Duodenal mucosa (tissue), 2 donors: Measurements from ENCODE around the gene SENP2.
"Not testable (repeated sequence)": the region's sequence is repeated elsewhere in the genome, so short reads cannot be mapped to it uniquely, and the experiment has no call there.

ENCODE experiments used
- H3K27ac ChIP-seq: one replicate; pipeline ENCODE4 v1.7.0; 2013; ENCODE audit warnings: low read depth, low read length
- H3K27me3 ChIP-seq, 2 donors: one replicate each; pipeline ENCODE4 v1.7.0; 2013; ENCODE audit warnings: low read length in 2 of 2, control low read depth in 1 of 2; ENCODE audit not compliant: insufficient read depth in 2 of 2, control insufficient read depth in 1 of 2
- H3K36me3 ChIP-seq, 2 donors: one replicate each; pipeline ENCODE4 v1.7.0; 2013; ENCODE audit warnings: low read length in 2 of 2, control low read depth in 1 of 2; ENCODE audit not compliant: insufficient read depth in 2 of 2, control insufficient read depth in 1 of 2
- H3K4me1 ChIP-seq, 2 donors: one replicate each; pipeline ENCODE4 v1.7.0; 2013; ENCODE audit warnings: low read length in 2 of 2, control low read depth in 1 of 2; ENCODE audit not compliant: insufficient read depth in 2 of 2, control insufficient read depth in 1 of 2
- H3K4me3 ChIP-seq, 2 donors: one replicate each; pipeline ENCODE4 v1.7.0; 2013; ENCODE audit warnings: low read length in 2 of 2, low read depth in 1 of 2
- H3K9ac ChIP-seq, 2 donors: one replicate each; pipeline ENCODE4 v1.7.0; 2013; ENCODE audit warnings: low read length in 2 of 2, low read depth in 1 of 2
- H3K9me3 ChIP-seq, 2 donors: one replicate each; pipeline ENCODE4 v1.7.0; 2013; ENCODE audit warnings: low read length in 2 of 2, control low read depth in 1 of 2; ENCODE audit not compliant: control insufficient read depth in 1 of 2

SENP2 gene

DNA sequence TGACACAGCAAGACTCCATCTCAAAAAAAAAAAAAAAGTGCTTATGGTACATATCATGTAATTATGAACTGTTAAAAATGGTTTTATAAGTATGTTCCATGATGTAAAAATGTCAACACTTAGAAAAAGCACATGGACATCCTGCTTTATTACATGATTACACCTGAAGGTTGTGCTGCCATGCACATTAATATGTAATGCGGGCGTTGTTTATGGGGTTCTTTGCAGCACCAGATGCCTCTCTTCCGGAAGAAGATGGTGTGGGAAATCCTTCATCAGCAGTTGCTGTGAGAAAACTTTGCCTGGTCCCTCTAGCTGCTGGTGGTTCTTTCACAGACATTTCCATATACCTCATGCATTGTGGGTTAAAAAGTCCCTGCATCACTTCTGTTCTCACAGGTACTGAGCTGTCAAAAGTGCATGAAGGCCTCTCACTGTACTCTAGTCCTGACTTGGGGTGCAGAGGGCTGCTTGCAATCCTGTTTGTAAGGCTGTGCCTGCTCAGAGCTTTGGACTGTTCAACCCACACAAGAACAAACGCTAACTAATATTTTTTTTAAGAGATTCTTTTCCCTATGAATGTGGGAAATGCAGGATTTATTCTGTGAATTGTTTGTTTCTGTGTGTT, 43.6 kb downstream of the SENP2 start:
- H3K36me3 ChIP-seq = peaks cover 20 to 38% of the 10 kb centered on the region in 2 donors
- no peaks in the 10 kb centered on the region for H3K9me3 ChIP-seq
- H3K27ac ChIP-seq = no peak overlapping the region
- peaks cover 8 to 12% of the 10 kb centered on the region in 2 donors for H3K4me1 ChIP-seq
- no peak overlapping the region for H3K9ac ChIP-seq
- H3K4me3 ChIP-seq = no peak overlapping the region
- H3K27me3 ChIP-seq = no peaks in the 10 kb centered on the region

DNA sequence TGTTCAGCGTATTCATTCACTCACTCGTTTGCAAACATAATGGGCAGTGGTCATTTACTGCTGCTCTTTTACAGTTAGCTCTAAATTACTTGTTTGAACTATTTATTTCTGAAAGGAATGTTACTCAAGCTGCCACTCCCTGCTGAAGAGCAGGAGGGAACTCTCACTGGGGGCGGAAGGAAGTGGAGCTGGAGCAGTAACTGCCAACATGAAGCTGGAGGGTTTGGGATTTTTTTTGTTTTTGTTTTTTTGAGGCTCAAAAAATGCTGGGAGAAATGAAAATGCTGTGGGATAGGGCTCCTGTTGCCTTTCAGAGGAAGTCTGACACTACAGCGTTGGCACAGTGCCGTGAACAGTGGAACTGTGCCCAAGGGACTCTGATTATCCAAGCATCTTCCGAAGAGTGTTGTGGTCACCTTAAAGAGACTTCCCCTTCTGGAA, 44.1 kb downstream of the SENP2 start:
- no peak overlapping the region for H3K27ac ChIP-seq
- peaks cover 8 to 12% of the 10 kb centered on the region in 2 donors for H3K4me1 ChIP-seq
- H3K4me3 ChIP-seq = no peak overlapping the region
- no peaks in the 10 kb centered on the region for H3K9me3 ChIP-seq
- peaks cover 20 to 38% of the 10 kb centered on the region in 2 donors for H3K36me3 ChIP-seq
- no peaks in the 10 kb centered on the region for H3K27me3 ChIP-seq
- H3K9ac ChIP-seq = no peak overlapping the region

DNA sequence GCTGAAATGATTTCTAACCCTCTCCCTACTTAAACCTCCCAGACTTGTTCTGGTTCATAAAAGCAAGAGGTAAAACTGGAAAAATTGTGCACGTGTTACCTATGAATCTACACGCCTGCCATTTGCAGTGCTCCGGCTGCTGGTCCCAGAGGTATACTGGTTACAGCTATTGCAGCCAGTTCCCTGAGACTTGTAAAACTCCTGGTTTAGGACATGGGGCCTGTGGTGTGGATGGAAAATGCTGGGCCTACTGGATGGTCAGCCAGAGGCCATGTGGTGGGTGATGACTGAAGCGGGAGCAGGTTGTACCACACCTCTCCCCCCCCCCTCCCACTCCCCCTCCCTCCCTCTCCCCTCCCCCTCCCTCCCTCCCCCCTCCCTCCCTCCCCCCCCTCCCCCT, 45.0 kb downstream of the SENP2 start:
- Histone ChIP-seq H3K9ac (no peak overlapping the region), H3K36me3 (peaks cover 12 to 29% of the 10 kb centered on the region in 2 donors), H3K27ac (no peak overlapping the region), H3K4me3 (no peak overlapping the region), H3K9me3 (no peaks in the 10 kb centered on the region), H3K4me1 (peaks cover 8 to 12% of the 10 kb centered on the region in 2 donors), H3K27me3 (no peaks in the 10 kb centered on the region)

DNA sequence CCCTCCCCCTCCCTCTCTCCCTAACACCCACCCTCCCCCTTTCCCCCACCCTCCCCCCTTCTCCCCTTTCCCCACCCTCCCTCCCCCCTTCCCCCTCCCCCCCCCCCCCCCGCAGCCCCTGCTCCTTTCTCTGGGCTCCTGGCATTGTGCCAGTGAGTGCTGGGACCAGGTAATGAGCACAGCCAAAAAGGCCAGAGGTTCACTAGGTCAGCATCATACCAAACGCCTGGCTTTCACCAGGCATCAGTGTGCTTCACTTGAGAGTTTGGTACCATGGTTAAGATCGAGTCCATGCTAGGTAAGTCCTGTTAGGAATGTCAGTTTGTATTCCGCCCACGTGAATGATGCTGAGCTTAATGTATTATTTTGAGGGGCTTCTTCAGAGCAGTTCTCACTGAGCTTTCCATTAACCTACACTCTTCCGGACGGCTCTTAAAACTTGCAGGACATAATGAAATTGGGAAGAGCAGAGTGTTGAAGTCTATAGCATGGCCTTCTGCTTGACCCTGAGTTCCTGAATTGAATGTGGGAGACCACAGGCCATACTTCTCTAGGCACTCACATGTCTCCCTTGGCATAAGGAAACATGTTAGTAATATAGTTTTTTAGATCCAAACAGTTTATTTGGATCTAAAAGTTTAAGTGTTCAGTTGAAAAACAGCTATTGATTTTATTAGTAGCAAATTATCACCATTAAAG, 45.6 kb downstream of the SENP2 start:
- Histone ChIP-seq H3K27me3 (no peaks in the 10 kb centered on the region), H3K9ac (no peak overlapping the region)

DNA sequence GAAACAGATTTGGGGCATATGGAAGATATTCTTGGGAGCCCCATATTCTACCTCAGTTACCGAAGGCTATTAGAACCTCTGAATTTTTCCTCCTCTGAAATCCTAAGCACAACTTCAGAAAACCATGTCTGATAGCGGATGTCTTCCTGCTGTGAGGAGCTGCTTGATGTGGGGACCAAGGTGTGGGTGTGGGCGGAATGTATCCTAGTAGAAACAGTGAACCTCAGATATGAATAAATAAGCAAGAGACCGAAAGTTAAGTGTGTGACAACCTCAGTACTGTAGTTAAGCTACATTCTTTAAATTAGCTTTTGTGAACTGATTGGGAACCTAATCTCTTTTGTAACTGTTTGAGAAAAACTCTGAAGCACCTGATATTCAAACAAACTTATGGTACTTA, 46.9 kb downstream of the SENP2 start:
- no peak overlapping the region for H3K9ac ChIP-seq
- H3K27ac ChIP-seq = no peak overlapping the region
- H3K27me3 ChIP-seq = no peaks in the 10 kb centered on the region
- H3K4me1 ChIP-seq = peaks cover 8 to 12% of the 10 kb centered on the region in 2 donors
- H3K4me3 ChIP-seq = no peak overlapping the region
- no peaks in the 10 kb centered on the region for H3K9me3 ChIP-seq
- H3K36me3 ChIP-seq = peaks cover 4 to 20% of the 10 kb centered on the region in 2 donors

More for the DNA sequence above, 45.6 kb downstream of the SENP2 start:
- H3K4me1 ChIP-seq = peaks cover 8 to 12% of the 10 kb centered on the region in 2 donors
- no peak overlapping the region for H3K4me3 ChIP-seq
- H3K27ac ChIP-seq = no peak overlapping the region
- peaks cover 9 to 26% of the 10 kb centered on the region in 2 donors for H3K36me3 ChIP-seq
- no peaks in the 10 kb centered on the region for H3K9me3 ChIP-seq

DNA sequence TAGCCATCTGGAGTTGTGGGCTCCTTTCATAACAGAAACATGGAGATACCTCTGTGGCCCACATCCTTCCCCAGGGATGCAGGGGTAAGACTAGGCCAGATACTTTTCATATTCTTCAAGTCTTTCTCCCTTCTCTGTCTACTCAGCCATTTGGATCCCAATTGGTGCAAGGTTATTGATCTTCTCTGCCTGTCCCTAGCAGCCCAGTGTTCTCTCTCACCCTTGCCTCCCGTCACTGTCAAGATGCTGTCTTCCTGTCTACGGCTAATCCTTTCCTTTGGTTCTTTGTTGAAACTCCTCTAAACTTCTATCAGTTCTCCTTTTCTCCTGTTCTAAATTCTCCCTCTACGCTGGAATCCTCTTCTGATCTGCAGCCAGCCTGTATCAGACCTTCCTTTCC, 51.3 kb downstream of the SENP2 start:
- H3K9me3 ChIP-seq = no peaks in the 10 kb centered on the region
- H3K4me1 ChIP-seq = no peaks in the 10 kb centered on the region
- no peaks in the 10 kb centered on the region for H3K27me3 ChIP-seq
- H3K4me3 ChIP-seq = no peak overlapping the region
- no peaks in the 10 kb centered on the region for H3K36me3 ChIP-seq
- no peak overlapping the region for H3K9ac ChIP-seq
- no peak overlapping the region for H3K27ac ChIP-seq

DNA sequence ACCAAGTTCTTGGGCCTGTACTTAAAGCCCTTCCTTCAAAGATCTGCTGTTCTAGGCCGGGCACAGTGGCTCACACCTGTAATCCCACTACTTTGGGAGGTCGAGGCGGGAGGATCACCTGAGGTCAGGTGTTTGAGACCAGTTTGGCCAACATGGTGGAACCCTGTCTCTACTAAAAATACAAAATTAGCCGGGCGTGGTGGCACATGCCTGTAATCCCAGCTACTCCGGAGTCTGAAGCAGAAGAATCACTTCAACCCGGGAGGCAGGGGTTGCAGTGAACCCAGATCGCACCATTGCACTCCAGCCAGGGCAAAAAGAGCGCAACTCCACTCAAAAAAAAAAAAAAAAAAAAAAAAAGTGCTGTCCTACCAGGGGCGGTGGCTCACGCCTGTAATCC, 52.6 kb downstream of the SENP2 start:
- not testable (repeated sequence) for H3K27ac ChIP-seq, H3K4me1 ChIP-seq, H3K27me3 ChIP-seq, H3K4me3 ChIP-seq, H3K36me3 ChIP-seq, H3K9me3 ChIP-seq, H3K9ac ChIP-seq

DNA sequence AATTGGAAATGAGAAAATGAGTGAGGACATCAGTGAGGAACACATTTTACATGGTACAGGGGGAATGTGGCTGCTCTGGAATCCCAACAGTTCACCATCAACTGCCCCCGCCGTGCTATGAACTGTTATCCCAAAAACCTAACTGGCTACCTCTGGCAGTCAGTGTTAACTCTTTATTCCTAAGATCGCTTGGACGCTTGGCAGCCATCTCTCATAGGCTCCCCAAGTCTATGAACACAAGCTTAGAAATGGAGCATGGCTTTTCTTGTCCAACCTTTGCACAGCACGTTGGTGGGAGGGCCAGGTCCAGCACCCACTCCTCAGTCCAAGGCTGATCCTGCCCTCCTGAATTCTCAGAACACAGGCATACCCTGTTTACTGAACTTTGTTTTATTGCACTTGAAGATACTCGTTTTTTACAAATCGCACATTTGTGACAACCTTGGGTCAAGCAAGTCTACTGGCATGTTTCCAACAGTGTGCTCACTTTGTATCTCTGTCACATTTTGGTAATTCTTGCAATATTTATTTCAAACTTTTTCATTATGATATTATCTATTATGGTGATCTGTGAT, 53.6 kb downstream of the SENP2 start:
- H3K36me3 ChIP-seq = no peaks in the 10 kb centered on the region
- no peak overlapping the region for H3K4me3 ChIP-seq
- H3K27ac ChIP-seq = no peak overlapping the region
- H3K9me3 ChIP-seq = no peaks in the 10 kb centered on the region
- no peaks in the 10 kb centered on the region for H3K27me3 ChIP-seq
- H3K4me1 ChIP-seq = no peaks in the 10 kb centered on the region
- H3K9ac ChIP-seq = no peak overlapping the region

DNA sequence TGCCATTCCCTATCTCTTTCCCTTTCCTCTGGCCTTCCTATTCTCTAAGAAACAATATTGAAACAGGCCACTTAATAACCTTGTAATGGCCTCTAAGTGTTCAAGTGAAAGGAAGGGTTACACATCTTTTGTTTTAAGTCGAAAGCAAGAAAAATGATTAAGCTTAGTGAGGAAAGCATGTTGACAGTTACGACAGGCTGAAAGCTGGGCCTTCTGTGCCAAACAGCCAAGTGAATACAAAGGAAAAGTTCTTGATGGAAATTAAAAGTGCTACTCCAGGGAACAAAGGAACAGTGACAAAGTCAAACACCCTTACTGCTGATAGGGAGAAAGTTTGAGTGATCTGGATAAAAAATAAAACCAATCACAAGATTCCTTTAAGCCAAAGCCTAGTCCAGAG, 54.2 kb downstream of the SENP2 start:
- no peak overlapping the region for H3K4me3 ChIP-seq
- no peaks in the 10 kb centered on the region for H3K4me1 ChIP-seq
- H3K9ac ChIP-seq = no peak overlapping the region
- H3K27me3 ChIP-seq = no peaks in the 10 kb centered on the region
- H3K36me3 ChIP-seq = peaks cover 0 to under 1% of the 10 kb centered on the region in 2 donors
- no peaks in the 10 kb centered on the region for H3K9me3 ChIP-seq
- no peak overlapping the region for H3K27ac ChIP-seq

DNA sequence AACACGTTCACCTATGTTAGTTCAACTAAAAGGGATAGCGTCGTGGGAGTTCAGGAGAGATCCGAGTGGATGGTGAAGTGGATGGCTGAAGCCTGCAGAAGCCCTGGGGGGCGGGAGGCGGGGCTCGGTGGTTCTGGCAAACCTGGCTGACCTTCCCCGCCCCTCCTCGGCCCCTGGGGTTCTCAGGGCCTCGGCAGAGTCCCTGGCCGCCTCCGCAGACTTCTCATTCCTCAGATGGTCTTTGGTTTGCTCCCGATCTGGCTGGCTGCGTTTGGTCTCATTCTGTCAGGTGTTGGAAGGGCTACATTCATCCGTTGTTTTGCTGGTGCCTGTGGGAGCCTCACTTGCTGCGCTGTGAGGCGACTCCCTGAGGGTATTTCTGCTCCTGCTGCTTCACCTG, 59.1 kb downstream of the SENP2 start:
- not testable (repeated sequence) for H3K9me3 ChIP-seq, H3K27me3 ChIP-seq, H3K4me3 ChIP-seq, H3K4me1 ChIP-seq, H3K9ac ChIP-seq, H3K27ac ChIP-seq
- peaks cover 11 to 24% of the 10 kb centered on the region in 2 donors for H3K36me3 ChIP-seq
